Left ventricle myocardium inferior (tissue), 1 donor: ENCODE measurements around the gene ASCC3. TPM values are rescaled to one million over a fixed set of nuclear protein-coding genes. Genes with fewer than 3 reads are reported as not detected.

Experiments
- DNase-seq: peaks from one replicate; pipeline ENCODE4 v3.0.0-alpha.2; 2020
- H3K27ac ChIP-seq: fragments of 200-600 bp; replicated peaks from 2 replicates; pipeline ENCODE4 v1.8.0; 2021
- H3K27me3 ChIP-seq: fragments of 200-600 bp; 2 replicates; pipeline ENCODE4 v1.8.0; 2021; ENCODE audit warnings: low read depth
- H3K36me3 ChIP-seq: fragments of 200-600 bp; 2 replicates; pipeline ENCODE4 v1.8.0; 2021
- H3K4me1 ChIP-seq: fragments of 200-600 bp; 2 replicates; pipeline ENCODE4 v1.8.0; 2021
- H3K4me3 ChIP-seq: fragments of 200-600 bp; 2 replicates; pipeline ENCODE4 v1.8.0; 2021; ENCODE audit warnings: mild to moderate bottlenecking, moderate library complexity
- H3K9me3 ChIP-seq: fragments of 200-600 bp; replicated peaks from 2 replicates; pipeline ENCODE4 v1.8.0; 2021
- CTCF ChIP-seq: fragments of 200-600 bp; IDR thresholded peaks from 2 replicates; pipeline ENCODE4 v1.8.0; 2021; ENCODE audit warnings: antibody characterized with exemption, mild to moderate bottlenecking, borderline replicate concordance
- intact Hi-C: fragments of 100-400 bp; cut with micrococcal nuclease; formaldehyde crosslinking; loops from one replicate; pipeline ENCODE4 v1.11.0; 2022
- total RNA-seq: library from RNA; stranded (reverse); fragmentation: NEBNext Ultra II Directional; extraction: Animal tissue kit (Norgen Biotek cat#: 25700); gene quantifications from one replicate; pipeline ENCODE4 v1.2.1, GENCODE V29; 2021
- donor health status: DM: no; HTN: yes; CAD: no; lungs with severe emphysema.

ASCC3 gene
- total RNA-seq, 1 donor from 2014 or later, result 16.7 TPM

GRCh38 chr6:100721256-100721655, 159.9 kb downstream of the ASCC3 start:
- no peak for TF ChIP-seq CTCF
- Histone ChIP-seq H3K27me3 (no peaks in the 10 kb centered on the region), H3K9me3 (peaks cover 9% of the 10 kb centered on the region), H3K4me3 (no peak overlapping the region), H3K4me1 (peaks cover 9% of the 10 kb centered on the region), H3K36me3 (peaks cover 4% of the 10 kb centered on the region), H3K27ac (no peak overlapping the region)
- intact Hi-C loops, result no loop called here
- DNase-seq, result no peak

- TF ChIP-seq CTCF, result peak; percentile 65
- peak overlapping the region; percentile 44 for H3K4me3 ChIP-seq
Observed at GRCh38 chr6:100719883-100720682, 161.0 kb downstream of the ASCC3 start.

GRCh38 chr6:100712997-100713396, 168.1 kb downstream of the ASCC3 start:
- Histone ChIP-seq H3K4me1 (no peaks in the 10 kb centered on the region), H3K27ac (no peak overlapping the region), H3K36me3 (peaks cover 5% of the 10 kb centered on the region), H3K4me3 (no peak overlapping the region), H3K27me3 (no peaks in the 10 kb centered on the region), H3K9me3 (no peaks in the 10 kb centered on the region)
- intact Hi-C loops, result no loop called here
- no peak for DNase-seq
- no peak for TF ChIP-seq CTCF

More at GRCh38 chr6:100719883-100720682, 161.0 kb downstream of the ASCC3 start:
- Histone ChIP-seq H3K4me1 (peaks cover 9% of the 10 kb centered on the region), H3K9me3 (peaks cover 9% of the 10 kb centered on the region), H3K27me3 (no peaks in the 10 kb centered on the region), H3K36me3 (peaks cover 7% of the 10 kb centered on the region), H3K27ac (peak overlapping the region; percentile 25)
- intact Hi-C loops, result no loop called here
- DNase-seq, result no peak

- no peaks in the 10 kb centered on the region for H3K9me3 ChIP-seq
- H3K4me3 ChIP-seq, result no peak overlapping the region
- no peak for DNase-seq
- H3K4me1 ChIP-seq, result no peaks in the 10 kb centered on the region
- H3K27me3 ChIP-seq, result no peaks in the 10 kb centered on the region
- TF ChIP-seq CTCF, result no peak
- H3K36me3 ChIP-seq, result no peaks in the 10 kb centered on the region
- intact Hi-C loops, result no loop called here
- no peak overlapping the region for H3K27ac ChIP-seq
Observed at GRCh38 chr6:100706491-100706890, 174.6 kb downstream of the ASCC3 start.

GRCh38 chr6:100704961-100705360, 176.2 kb downstream of the ASCC3 start:
- H3K9me3 ChIP-seq, result no peaks in the 10 kb centered on the region
- no peak for TF ChIP-seq CTCF
- no peaks in the 10 kb centered on the region for H3K27me3 ChIP-seq
- H3K4me1 ChIP-seq, result no peaks in the 10 kb centered on the region
- intact Hi-C loops, result no loop called here
- peaks cover 3% of the 10 kb centered on the region for H3K36me3 ChIP-seq
- DNase-seq, result no peak
- H3K4me3 ChIP-seq, result no peak overlapping the region
- H3K27ac ChIP-seq, result no peak overlapping the region
